Breast epithelium (tissue), 3 donors: ENCODE measurements around the gene THSD4.

ENCODE experiments used
- CTCF ChIP-seq, 3 donors: fragments of 450-650 bp; IDR thresholded peaks; one replicate each; pipeline ENCODE4 v1.5.1; 2016 to 2017; ENCODE audit warnings: antibody characterized with exemption in 3 of 3, mild to moderate bottlenecking in 3 of 3, moderate library complexity in 3 of 3
- POLR2A ChIP-seq: fragments of 450-650 bp; IDR thresholded peaks from one replicate; pipeline ENCODE4 v1.6.1; 2016; ENCODE audit warnings: antibody characterized with exemption, mild to moderate bottlenecking, moderate library complexity

GRCh38 chr15:71294911-71295602 lies 179.8 kb downstream of the THSD4 start:
- TF ChIP-seq CTCF (IDR thresholded peaks at IDR 0.05) (no peak), POLR2A (no peak)
